ENCODE data around the gene GTSE1. TPM values are rescaled to one million over a fixed set of nuclear protein-coding genes. Genes with fewer than 3 reads are reported as not detected.

The GTSE1 gene
- polyA plus RNA-seq, 3 donors: 0.04 TPM; not detected in 2

- H3K4me3 ChIP-seq (replicated peaks in 1 of 3; ENCODE audit: low read depth in 2 of 3, low read length in 3 of 3): no peak overlapping the region
- Mint-ChIP-seq H3K27ac (no peak overlapping the region), H3K9me3 (no peaks in the 10 kb centered on the region), H3K36me3 (peaks cover 72 to 96% of the 10 kb centered on the region in 2 donors), H3K4me1 (no peaks in the 10 kb centered on the region), H3K4me3 (no peak overlapping the region), H3K27me3 (ENCODE audit: low read depth in 3 of 3) (peaks cover 0 to 2% (median 0%) of the 10 kb centered on the region in 3 donors)
- no peak overlapping the region for H2AFZ ChIP-seq (ENCODE audit: insufficient read depth, low read depth, low read length, poor library complexity, severe bottlenecking)
- WGBS (ENCODE audit: insufficient coverage): 95% methylated on average over 22 of the region's 23 CpGs
- H3K27me3 ChIP-seq (ENCODE audit: control insufficient read depth in 2 of 2, insufficient read depth in 2 of 2, low read length in 2 of 2): no peaks in the 10 kb centered on the region
- H3K36me3 ChIP-seq (replicated peaks in 1 of 2; ENCODE audit: control insufficient read depth in 1 of 2, insufficient read depth in 2 of 2, low read length in 2 of 2): peaks cover 62 to 96% of the 10 kb centered on the region in 2 donors
- H3K79me2 ChIP-seq (ENCODE audit: insufficient read depth, low read length): peaks cover 3% of the 10 kb centered on the region
- no peaks in the 10 kb centered on the region for H4K20me1 ChIP-seq (ENCODE audit: insufficient read depth, low read length)
- H3K9ac ChIP-seq (ENCODE audit: insufficient read depth, low read length, poor library complexity, severe bottlenecking): no peak overlapping the region
- no peak overlapping the region for H3K27ac ChIP-seq (ENCODE audit: low read depth in 1 of 2, low read length in 2 of 2)
- H3K4me2 ChIP-seq (replicated peaks; ENCODE audit: extremely low read depth, low read length, poor library complexity, severe bottlenecking): no peak overlapping the region
- no peaks in the 10 kb centered on the region for H3K9me3 ChIP-seq (replicated peaks in 1 of 2; ENCODE audit: control insufficient read depth in 1 of 2, insufficient read depth in 1 of 2, low read length in 2 of 2)
- DNase-seq: no peak
- H3K4me1 ChIP-seq (ENCODE audit: control insufficient read depth in 1 of 2, insufficient read depth in 2 of 2, low read length in 2 of 2): no peaks in the 10 kb centered on the region
- no peak for TF ChIP-seq CTCF (IDR thresholded peaks at IDR 0.05)
- intact Hi-C loops (cut with micrococcal nuclease): no loop called here
Measured at GRCh38 chr22:46326066-46326680, 29.5 kb downstream of the GTSE1 start.

GRCh38 chr22:46327691-46328465 is 31.2 kb downstream of the GTSE1 start:
- H3K4me3 ChIP-seq (replicated peaks in 1 of 3; ENCODE audit: low read depth in 2 of 3, low read length in 3 of 3): no peak overlapping the region
- H3K4me1 ChIP-seq (ENCODE audit: control insufficient read depth in 1 of 2, insufficient read depth in 2 of 2, low read length in 2 of 2): no peaks in the 10 kb centered on the region
- no peaks in the 10 kb centered on the region for H3K9me3 Mint-ChIP-seq
- H2AFZ ChIP-seq (ENCODE audit: insufficient read depth, low read depth, low read length, poor library complexity, severe bottlenecking): no peak overlapping the region
- no peak for TF ChIP-seq CTCF (IDR thresholded peaks at IDR 0.05)
- H3K27ac Mint-ChIP-seq: no peak overlapping the region
- H3K4me3 Mint-ChIP-seq: no peak overlapping the region
- H3K36me3 Mint-ChIP-seq: peaks cover 60 to 95% of the 10 kb centered on the region in 2 donors
- no peak overlapping the region for H3K27ac ChIP-seq (ENCODE audit: low read depth in 1 of 2, low read length in 2 of 2)
- intact Hi-C loops (cut with micrococcal nuclease): no loop called here
- no peaks in the 10 kb centered on the region for H3K79me2 ChIP-seq (ENCODE audit: insufficient read depth, low read length)
- H3K4me2 ChIP-seq (replicated peaks; ENCODE audit: extremely low read depth, low read length, poor library complexity, severe bottlenecking): no peak overlapping the region
- no peak overlapping the region for H3K9ac ChIP-seq (ENCODE audit: insufficient read depth, low read length, poor library complexity, severe bottlenecking)
- peaks cover 64 to 94% of the 10 kb centered on the region in 2 donors for H3K36me3 ChIP-seq (replicated peaks in 1 of 2; ENCODE audit: control insufficient read depth in 1 of 2, insufficient read depth in 2 of 2, low read length in 2 of 2)
- H3K27me3 ChIP-seq (ENCODE audit: control insufficient read depth in 2 of 2, insufficient read depth in 2 of 2, low read length in 2 of 2): no peaks in the 10 kb centered on the region
- WGBS (ENCODE audit: insufficient coverage): over 99% methylated on average over 11 of the region's 13 CpGs
- no peak for DNase-seq
- peaks cover 0 to 2% (median 0%) of the 10 kb centered on the region in 3 donors for H3K27me3 Mint-ChIP-seq (ENCODE audit: low read depth in 3 of 3)
- H3K4me1 Mint-ChIP-seq: no peaks in the 10 kb centered on the region
- no peaks in the 10 kb centered on the region for H4K20me1 ChIP-seq (ENCODE audit: insufficient read depth, low read length)
- no peaks in the 10 kb centered on the region for H3K9me3 ChIP-seq (replicated peaks in 1 of 2; ENCODE audit: control insufficient read depth in 1 of 2, insufficient read depth in 1 of 2, low read length in 2 of 2)
